ENCODE data around the gene NOTCH2. TPM values are rescaled to one million over a fixed set of nuclear protein-coding genes. Genes with fewer than 3 reads are reported as not detected.

Gene NOTCH2
- total RNA-seq, 1 donor from 2014 or later = 168 TPM

- intact Hi-C loops (cut with micrococcal nuclease) = loop anchor here (5.0 kb wide), 1 partner anchor 195 kb away; no protein-coding TSS in a partner anchor
These were observed 122.0 kb downstream of the NOTCH2 start for GRCh38 chr1:119947468-119947867.

GRCh38 chr1:119946724-119947123 lies 122.7 kb downstream of the NOTCH2 start:
- intact Hi-C loops (cut with micrococcal nuclease) = loop anchor here (5.0 kb wide), 1 partner anchor 196 kb away; no protein-coding TSS in a partner anchor

GRCh38 chr1:119943216-119943615 lies 126.2 kb downstream of the NOTCH2 start:
- intact Hi-C loops (cut with micrococcal nuclease) = no loop called here

- intact Hi-C loops (cut with micrococcal nuclease) = no loop called here
These were observed 128.1 kb downstream of the NOTCH2 start for GRCh38 chr1:119941392-119941791.

- intact Hi-C loops (cut with micrococcal nuclease) = no loop called here
These were observed 128.8 kb downstream of the NOTCH2 start for GRCh38 chr1:119940697-119941096.

- intact Hi-C loops (cut with micrococcal nuclease) = no loop called here
These were observed 132.3 kb downstream of the NOTCH2 start for GRCh38 chr1:119937198-119937597.

GRCh38 chr1:119935915-119936314 lies 133.5 kb downstream of the NOTCH2 start:
- intact Hi-C loops (cut with micrococcal nuclease) = no loop called here

GRCh38 chr1:119935373-119935772 lies 134.1 kb downstream of the NOTCH2 start:
- intact Hi-C loops (cut with micrococcal nuclease) = no loop called here

- intact Hi-C loops (cut with micrococcal nuclease) = no loop called here
These were observed 136.1 kb downstream of the NOTCH2 start for GRCh38 chr1:119933397-119933796.

- intact Hi-C loops (cut with micrococcal nuclease) = no loop called here
These were observed 139.7 kb downstream of the NOTCH2 start for GRCh38 chr1:119929643-119930315.

- intact Hi-C loops (cut with micrococcal nuclease) = no loop called here
These were observed 142.9 kb downstream of the NOTCH2 start for GRCh38 chr1:119926553-119926952.

- intact Hi-C loops (cut with micrococcal nuclease) = no loop called here
These were observed 144.2 kb downstream of the NOTCH2 start for GRCh38 chr1:119924948-119925898.

- intact Hi-C loops (cut with micrococcal nuclease) = no loop called here
These were observed 149.1 kb downstream of the NOTCH2 start for GRCh38 chr1:119920104-119920968.

GRCh38 chr1:119919241-119919640 lies 150.2 kb downstream of the NOTCH2 start:
- intact Hi-C loops (cut with micrococcal nuclease) = no loop called here

- intact Hi-C loops (cut with micrococcal nuclease) = no loop called here
These were observed 151.2 kb downstream of the NOTCH2 start for GRCh38 chr1:119918301-119918700.

- intact Hi-C loops (cut with micrococcal nuclease) = no loop called here
These were observed 152.0 kb downstream of the NOTCH2 start for GRCh38 chr1:119917304-119918055.

- intact Hi-C loops (cut with micrococcal nuclease) = no loop called here
These were observed 153.9 kb downstream of the NOTCH2 start for GRCh38 chr1:119915517-119915916.

GRCh38 chr1:119914071-119914470 lies 155.4 kb downstream of the NOTCH2 start:
- intact Hi-C loops (cut with micrococcal nuclease) = no loop called here

GRCh38 chr1:119912963-119913362 lies 156.5 kb downstream of the NOTCH2 start:
- intact Hi-C loops (cut with micrococcal nuclease) = no loop called here

GRCh38 chr1:119911775-119912174 lies 157.7 kb downstream of the NOTCH2 start:
- intact Hi-C loops (cut with micrococcal nuclease) = no loop called here

- intact Hi-C loops (cut with micrococcal nuclease) = no loop called here
These were observed 158.8 kb downstream of the NOTCH2 start for GRCh38 chr1:119910618-119911017.

Measured in T-helper 1 cell treated with Interleukin-12 subunit alpha and Interleukin-12 subunit beta and Interleukin-4 antibody, amounts not matched to agents 30 ng/mL and 1 ng/mL, for 36 hours (primary cell).